Natural killer cell (primary cell): ENCODE results near the gene RMI2. TPM values are rescaled to one million over a fixed set of nuclear protein-coding genes. Genes with fewer than 3 reads are reported as not detected.

Source experiments
- ATAC-seq, 3 donors: fragments of 150-1000 bp in 2 of 3; fragments of 200-7000 bp in 1 of 3; cut with Tn5 transposase; 1 replicate in 1 of 3; 2 replicates in 2 of 3; pipeline ENCODE4 v1.10.0; 2021; ENCODE audit warnings: mild to moderate bottlenecking in 2 of 3, moderate library complexity in 2 of 3
- DNase-seq, 2 donors: peaks; one replicate each; pipeline versions ENCODE4 v3.0.0 to v3.0.0-alpha.2; 2013 to 2021; ENCODE audit warnings: mixed read lengths in 1 of 2
- H3K27ac ChIP-seq: one replicate; pipeline ENCODE4 v1.5.1; 2013; ENCODE audit warnings: mild to moderate bottlenecking, low read length
- H3K27me3 ChIP-seq: one replicate; pipeline ENCODE4 v1.6.1; 2013; ENCODE audit warnings: low read length; ENCODE audit not compliant: control insufficient read depth, insufficient read depth
- H3K36me3 ChIP-seq: one replicate; pipeline ENCODE4 v1.6.1; 2013; ENCODE audit warnings: low read length; ENCODE audit not compliant: control insufficient read depth, insufficient read depth
- H3K4me1 ChIP-seq: one replicate; pipeline ENCODE4 v1.6.1; 2013; ENCODE audit warnings: low read length; ENCODE audit not compliant: control insufficient read depth, insufficient read depth
- H3K4me3 ChIP-seq: one replicate; pipeline ENCODE4 v1.5.1; 2013; ENCODE audit warnings: low read length
- H3K9me3 ChIP-seq: one replicate; pipeline ENCODE4 v1.6.1; 2013; ENCODE audit warnings: low read length; ENCODE audit not compliant: control insufficient read depth, insufficient read depth
- H3K27ac Mint-ChIP-seq, 2 donors: one replicate each; pipeline ENCODE4 v1.8.0; 2022; ENCODE audit warnings: mild to moderate bottlenecking in 2 of 2, mixed read lengths in 2 of 2, moderate library complexity in 1 of 2
- H3K27me3 Mint-ChIP-seq, 2 donors: one replicate each; pipeline ENCODE4 v1.8.0; 2022; ENCODE audit warnings: low read depth in 2 of 2, mixed read lengths in 2 of 2
- H3K36me3 Mint-ChIP-seq: one replicate; pipeline ENCODE4 v1.8.0; 2022; ENCODE audit warnings: mixed read lengths
- H3K4me1 Mint-ChIP-seq, 2 donors: one replicate each; pipeline ENCODE4 v1.8.0; 2022; ENCODE audit warnings: mixed read lengths in 2 of 2
- H3K4me3 Mint-ChIP-seq: one replicate; pipeline ENCODE4 v1.8.0; 2022; ENCODE audit warnings: mild to moderate bottlenecking, moderate library complexity, mixed read lengths
- H3K9me3 Mint-ChIP-seq, 2 donors: one replicate each; pipeline ENCODE4 v1.8.0; 2022; ENCODE audit warnings: mixed read lengths in 2 of 2
- CTCF ChIP-seq: fragments of 200-600 bp; IDR thresholded peaks from one replicate; pipeline ENCODE4 v1.8.0; 2022; ENCODE audit warnings: antibody characterized with exemption
- WGBS: methylation state at CpG from one replicate; pipeline ENCODE4 v1.1.7; 2013; ENCODE audit warnings: missing lambda C conversion rate; ENCODE audit not compliant: insufficient coverage; 5-methylcytosine and 5-hydroxymethylcytosine counted together
- intact Hi-C: fragments of 100-400 bp; cut with micrococcal nuclease; formaldehyde crosslinking; loops from one replicate; pipeline ENCODE4 v1.14.2; 2022
- total RNA-seq, 4 donors: library from RNA; stranded (reverse); fragments of 120-200 nt in 1 of 4; gene quantifications; one replicate each; pipeline versions ENCODE4 v1.2.3 to v1.2.4, GENCODE V29; 2013 to 2022

RMI2 gene
- total RNA-seq, 3 donors from 2014 or later (not counting 1 experiment from before 2014, with no cell fraction given) = 0.83 to 1.1 (median 0.93) TPM

GRCh38 chr16:11302977-11303376 lies 42.3 kb upstream of the RMI2 start:
- ATAC-seq (no peak), DNase-seq (no peak)
- no peak overlapping the region for H3K27ac ChIP-seq
- TF ChIP-seq CTCF = no peak
- Mint-ChIP-seq H3K9me3 (no peaks in the 10 kb centered on the region), H3K36me3 (no peaks in the 10 kb centered on the region), H3K4me1 (peaks cover 0 to under 1% of the 10 kb centered on the region in 2 donors), H3K27me3 (peaks cover 37 to 40% of the 10 kb centered on the region in 2 donors), H3K4me3 (no peak overlapping the region), H3K27ac (no peak overlapping the region)
- H3K36me3 ChIP-seq = no peaks in the 10 kb centered on the region
- H3K4me1 ChIP-seq = peaks cover 12% of the 10 kb centered on the region
- 86% methylated on average over 3 of the region's 4 CpGs for WGBS
- no peak overlapping the region for H3K4me3 ChIP-seq
- intact Hi-C loops = no loop called here
- H3K9me3 ChIP-seq = no peaks in the 10 kb centered on the region
- H3K27me3 ChIP-seq = no peaks in the 10 kb centered on the region

GRCh38 chr16:11303405-11304138 lies 41.7 kb upstream of the RMI2 start:
- WGBS = 87% methylated on average over 18 of the region's 18 CpGs
- no peaks in the 10 kb centered on the region for H3K36me3 Mint-ChIP-seq
- H3K27ac Mint-ChIP-seq = no peak overlapping the region
- DNase-seq = no peak
- no peak overlapping the region for H3K4me3 Mint-ChIP-seq
- intact Hi-C loops = no loop called here
- H3K4me1 Mint-ChIP-seq = no peaks in the 10 kb centered on the region
- Histone ChIP-seq H3K36me3 (no peaks in the 10 kb centered on the region), H3K9me3 (no peaks in the 10 kb centered on the region), H3K27me3 (no peaks in the 10 kb centered on the region), H3K4me1 (peaks cover 12% of the 10 kb centered on the region), H3K27ac (no peak overlapping the region), H3K4me3 (no peak overlapping the region)
- no peak for TF ChIP-seq CTCF
- H3K9me3 Mint-ChIP-seq = no peaks in the 10 kb centered on the region
- peaks cover 36 to 40% of the 10 kb centered on the region in 2 donors for H3K27me3 Mint-ChIP-seq
- ATAC-seq = no peak

GRCh38 chr16:11306381-11306780 lies 38.9 kb upstream of the RMI2 start:
- Mint-ChIP-seq H3K4me3 (no peak overlapping the region), H3K27ac (no peak overlapping the region), H3K27me3 (peaks cover 31 to 40% of the 10 kb centered on the region in 2 donors), H3K36me3 (no peaks in the 10 kb centered on the region), H3K4me1 (peaks cover 6 to 7% of the 10 kb centered on the region in 2 donors), H3K9me3 (no peaks in the 10 kb centered on the region)
- no peaks in the 10 kb centered on the region for H3K9me3 ChIP-seq
- 94% methylated on average over 4 of the region's 8 CpGs for WGBS
- H3K36me3 ChIP-seq = no peaks in the 10 kb centered on the region
- no peak overlapping the region for H3K27ac ChIP-seq
- ATAC-seq (no peak), DNase-seq (no peak)
- intact Hi-C loops = no loop called here
- H3K4me3 ChIP-seq = no peak overlapping the region
- no peaks in the 10 kb centered on the region for H3K27me3 ChIP-seq
- no peak for TF ChIP-seq CTCF
- peaks cover 38% of the 10 kb centered on the region for H3K4me1 ChIP-seq
